Panc1 (cell line): ENCODE results near the gene FAM13B. TPM values are rescaled to one million over a fixed set of nuclear protein-coding genes. Genes with fewer than 3 reads are reported as not detected.
A peak's percentile ranks its signal among the peaks of the same experiment; 100 is the strongest.

Experiments used
- ATAC-seq: fragments of 200-7000 bp; cut with Tn5 transposase; 2 replicates; pipeline ENCODE4 v1.9.1; 2020; ENCODE audit warnings: mild to moderate bottlenecking, moderate library complexity
- BruUV-seq: library from RNA; stranded (reverse); fragments of 400-500 nt; replicated peaks from 2 replicates; lab custom pipeline; 2021; lab: Mats Ljungman, UMichigan
- CTCF ChIA-PET: fragments of 300-600 bp; sonication (Branson Sonifier 250); formaldehyde crosslinking; loops from one replicate; lab custom pipeline; 2022; ENCODE audit warnings: antibody characterized with exemption; lab: Charles Lee
- POLR2A ChIA-PET: fragments of 300-600 bp; sonication (Branson Sonifier 250); formaldehyde crosslinking; loops from one replicate; lab custom pipeline; 2022; ENCODE audit warnings: antibody characterized with exemption; lab: Charles Lee
- DNase-seq: peaks from one replicate; pipeline ENCODE4 v3.0.0-alpha.2; 2010; ENCODE audit warnings: low read depth, low spot score
- H3K27ac ChIP-seq: 2 replicates; pipeline ENCODE4 v1.5.1; 2011; ENCODE audit warnings: mild to moderate bottlenecking, low read length, inconsistent platforms
- H3K27me3 ChIP-seq: fragments of 200-500 bp; sonication (Bioruptor generic); 2 replicates; pipeline ENCODE4 v1.6.0; 2014; ENCODE audit warnings: low read length, inconsistent platforms; ENCODE audit not compliant: control insufficient read depth, insufficient read depth
- H3K36me3 ChIP-seq: fragments of 200-500 bp; sonication (Bioruptor generic); 2 replicates; pipeline ENCODE4 v1.5.1; 2014; ENCODE audit warnings: inconsistent platforms, mild to moderate bottlenecking, low read length, moderate library complexity; ENCODE audit not compliant: control insufficient read depth, insufficient read depth
- H3K4me1 ChIP-seq: 2 replicates; pipeline ENCODE4 v1.5.1; 2011; ENCODE audit warnings: inconsistent platforms, mild to moderate bottlenecking, low read length, moderate library complexity; ENCODE audit not compliant: control insufficient read depth, insufficient read depth
- H3K4me3 ChIP-seq, 2 experiments: 2 replicates each; pipeline ENCODE4 v1.5.1; 2011 to 2012; ENCODE audit warnings: low read depth in 2 of 2, low read length in 2 of 2, mild to moderate bottlenecking in 2 of 2, inconsistent platforms in 1 of 2, moderate library complexity in 1 of 2
- H3K9me3 ChIP-seq: fragments of 200-500 bp; sonication (Bioruptor generic); 2 replicates; pipeline ENCODE4 v1.5.1; 2014; ENCODE audit warnings: low read depth, mild to moderate bottlenecking, inconsistent platforms, low read length, moderate library complexity; ENCODE audit not compliant: control insufficient read depth, insufficient read depth
- POLR2AphosphoS5 ChIP-seq: IDR thresholded peaks from 2 replicates; pipeline ENCODE4 v1.6.1; 2012; ENCODE audit warnings: mild to moderate bottlenecking, low read depth, low read length, moderate library complexity
- SIN3A ChIP-seq: IDR thresholded peaks from 2 replicates; pipeline ENCODE4 v1.6.1; 2012; ENCODE audit warnings: low read depth, mild to moderate bottlenecking, low read length, moderate library complexity, borderline replicate concordance; ENCODE audit not compliant: insufficient read depth
- TCF7L2 ChIP-seq: IDR thresholded peaks from 2 replicates; pipeline ENCODE4 v1.6.1; 2011; ENCODE audit warnings: mild to moderate bottlenecking, low read depth, low read length, inconsistent platforms
- in situ Hi-C: cut with HindIII; loops from 2 replicates; pipeline ENCODE4 v1.10.0; 2016; ENCODE audit warnings: low sequenced_read_pairs, low pct_unique_long_range_greater_than_20kb
- intact Hi-C: fragments of 100-400 bp; cut with micrococcal nuclease; formaldehyde crosslinking; loops from one replicate; pipeline ENCODE4 v1.10.0; 2022; ENCODE audit not compliant: unreplicated experiment
- total RNA-seq: library from RNA; stranded (reverse); gene quantifications from one replicate; pipeline ENCODE4 v1.2.1, GENCODE V29; 2021; ENCODE audit not compliant: unreplicated experiment
- TF ChIP-seq, protein P1 (sequence below), 2 experiments: IDR thresholded peaks; 2 replicates each; pipeline ENCODE4 v1.6.1; 2011 to 2012; ENCODE audit warnings: low read depth in 2 of 2, control low read depth in 1 of 2, low read length in 1 of 2, mild to moderate bottlenecking in 1 of 2, moderate library complexity in 1 of 2; ENCODE audit not compliant: insufficient read depth in 1 of 2
- TF ChIP-seq, protein P2 (sequence below): fragments of 450-650 bp; IDR thresholded peaks from 2 replicates; pipeline ENCODE4 v1.5.1; 2017; ENCODE audit warnings: mild to moderate bottlenecking

The FAM13B gene
- total RNA-seq, 1 experiment from 2014 or later, result 34.9 TPM

DNA sequence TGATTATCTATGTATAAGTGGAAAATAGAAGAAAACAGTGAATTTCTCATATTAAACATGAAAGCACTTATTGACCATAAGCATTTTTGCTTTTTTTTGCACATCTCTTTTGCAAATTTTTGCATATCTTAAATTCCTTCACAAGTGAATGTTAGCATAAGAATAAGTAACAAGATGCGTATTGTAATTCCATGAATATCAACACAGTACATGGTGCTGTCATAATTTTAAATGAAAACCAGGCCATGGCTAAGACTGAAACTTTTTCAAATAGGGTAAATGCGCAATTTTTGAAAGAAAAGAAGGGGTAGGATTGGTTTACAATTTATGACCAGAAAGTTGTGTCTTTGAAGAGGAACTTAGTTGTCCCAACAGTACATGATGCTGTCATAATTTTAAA, 17.0 kb downstream of the FAM13B start:
- POLR2A ChIA-PET, result no interaction called here
- in situ Hi-C loops (no loop called here), intact Hi-C loops (no loop called here)
- CTCF ChIA-PET, result no interaction called here
- Histone ChIP-seq H3K9me3 (no peaks in the 10 kb centered on the region), H3K4me1 (no peaks in the 10 kb centered on the region), H3K36me3 (peaks cover 18% of the 10 kb centered on the region), H3K27me3 (no peaks in the 10 kb centered on the region), H3K4me3 (no peak overlapping the region), H3K27ac (no peak overlapping the region)
- ATAC-seq (no peak), DNase-seq (no peak)
- TF ChIP-seq, protein P1, sequence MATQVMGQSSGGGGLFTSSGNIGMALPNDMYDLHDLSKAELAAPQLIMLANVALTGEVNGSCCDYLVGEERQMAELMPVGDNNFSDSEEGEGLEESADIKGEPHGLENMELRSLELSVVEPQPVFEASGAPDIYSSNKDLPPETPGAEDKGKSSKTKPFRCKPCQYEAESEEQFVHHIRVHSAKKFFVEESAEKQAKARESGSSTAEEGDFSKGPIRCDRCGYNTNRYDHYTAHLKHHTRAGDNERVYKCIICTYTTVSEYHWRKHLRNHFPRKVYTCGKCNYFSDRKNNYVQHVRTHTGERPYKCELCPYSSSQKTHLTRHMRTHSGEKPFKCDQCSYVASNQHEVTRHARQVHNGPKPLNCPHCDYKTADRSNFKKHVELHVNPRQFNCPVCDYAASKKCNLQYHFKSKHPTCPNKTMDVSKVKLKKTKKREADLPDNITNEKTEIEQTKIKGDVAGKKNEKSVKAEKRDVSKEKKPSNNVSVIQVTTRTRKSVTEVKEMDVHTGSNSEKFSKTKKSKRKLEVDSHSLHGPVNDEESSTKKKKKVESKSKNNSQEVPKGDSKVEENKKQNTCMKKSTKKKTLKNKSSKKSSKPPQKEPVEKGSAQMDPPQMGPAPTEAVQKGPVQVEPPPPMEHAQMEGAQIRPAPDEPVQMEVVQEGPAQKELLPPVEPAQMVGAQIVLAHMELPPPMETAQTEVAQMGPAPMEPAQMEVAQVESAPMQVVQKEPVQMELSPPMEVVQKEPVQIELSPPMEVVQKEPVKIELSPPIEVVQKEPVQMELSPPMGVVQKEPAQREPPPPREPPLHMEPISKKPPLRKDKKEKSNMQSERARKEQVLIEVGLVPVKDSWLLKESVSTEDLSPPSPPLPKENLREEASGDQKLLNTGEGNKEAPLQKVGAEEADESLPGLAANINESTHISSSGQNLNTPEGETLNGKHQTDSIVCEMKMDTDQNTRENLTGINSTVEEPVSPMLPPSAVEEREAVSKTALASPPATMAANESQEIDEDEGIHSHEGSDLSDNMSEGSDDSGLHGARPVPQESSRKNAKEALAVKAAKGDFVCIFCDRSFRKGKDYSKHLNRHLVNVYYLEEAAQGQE (IDR thresholded peaks at IDR 0.05; ENCODE audit: insufficient read depth in 1 of 2, low read depth in 2 of 2, low read length in 1 of 2), result no peak
- TF ChIP-seq SIN3A (no peak), POLR2AphosphoS5 (no peak), TCF7L2 (no peak)
- TF ChIP-seq, protein P2, sequence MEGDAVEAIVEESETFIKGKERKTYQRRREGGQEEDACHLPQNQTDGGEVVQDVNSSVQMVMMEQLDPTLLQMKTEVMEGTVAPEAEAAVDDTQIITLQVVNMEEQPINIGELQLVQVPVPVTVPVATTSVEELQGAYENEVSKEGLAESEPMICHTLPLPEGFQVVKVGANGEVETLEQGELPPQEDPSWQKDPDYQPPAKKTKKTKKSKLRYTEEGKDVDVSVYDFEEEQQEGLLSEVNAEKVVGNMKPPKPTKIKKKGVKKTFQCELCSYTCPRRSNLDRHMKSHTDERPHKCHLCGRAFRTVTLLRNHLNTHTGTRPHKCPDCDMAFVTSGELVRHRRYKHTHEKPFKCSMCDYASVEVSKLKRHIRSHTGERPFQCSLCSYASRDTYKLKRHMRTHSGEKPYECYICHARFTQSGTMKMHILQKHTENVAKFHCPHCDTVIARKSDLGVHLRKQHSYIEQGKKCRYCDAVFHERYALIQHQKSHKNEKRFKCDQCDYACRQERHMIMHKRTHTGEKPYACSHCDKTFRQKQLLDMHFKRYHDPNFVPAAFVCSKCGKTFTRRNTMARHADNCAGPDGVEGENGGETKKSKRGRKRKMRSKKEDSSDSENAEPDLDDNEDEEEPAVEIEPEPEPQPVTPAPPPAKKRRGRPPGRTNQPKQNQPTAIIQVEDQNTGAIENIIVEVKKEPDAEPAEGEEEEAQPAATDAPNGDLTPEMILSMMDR, result no peak
- BruUV-seq, result no TSS peak

DNA sequence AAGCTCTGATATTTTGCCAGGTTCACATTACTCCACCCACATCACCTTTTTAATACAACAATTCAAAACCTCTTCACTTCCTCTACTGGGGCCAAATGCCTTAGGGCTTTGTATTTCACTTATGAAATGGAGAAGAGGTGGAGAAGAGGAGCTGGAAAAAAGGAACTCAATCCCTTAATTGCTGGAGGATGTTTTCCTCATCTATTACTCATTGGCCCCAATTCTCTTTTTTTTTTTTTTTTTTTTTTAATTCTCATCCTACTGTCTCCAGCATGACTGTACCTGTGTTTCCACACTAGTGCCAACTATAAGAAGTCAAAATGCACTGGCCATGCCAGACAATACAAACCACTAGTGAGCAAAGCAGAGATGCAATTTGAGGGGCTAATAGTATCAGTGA, 20.9 kb downstream of the FAM13B start:
- DNase-seq, result no peak
- Histone ChIP-seq H3K27ac (no peak overlapping the region), H3K4me1 (no peaks in the 10 kb centered on the region), H3K9me3 (no peaks in the 10 kb centered on the region), H3K27me3 (no peaks in the 10 kb centered on the region), H3K36me3 (peaks cover 17% of the 10 kb centered on the region; the same call in 1 of the 2 replicates), H3K4me3 (no peak overlapping the region)
- in situ Hi-C loops, result no loop called here
- POLR2A ChIA-PET, result no interaction called here
- CTCF ChIA-PET, result no interaction called here
- intact Hi-C loops, result no loop called here
- no peak for ATAC-seq
- no peak for TF ChIP-seq POLR2AphosphoS5
- no peak for TF ChIP-seq TCF7L2
- no TSS peak for BruUV-seq

DNA sequence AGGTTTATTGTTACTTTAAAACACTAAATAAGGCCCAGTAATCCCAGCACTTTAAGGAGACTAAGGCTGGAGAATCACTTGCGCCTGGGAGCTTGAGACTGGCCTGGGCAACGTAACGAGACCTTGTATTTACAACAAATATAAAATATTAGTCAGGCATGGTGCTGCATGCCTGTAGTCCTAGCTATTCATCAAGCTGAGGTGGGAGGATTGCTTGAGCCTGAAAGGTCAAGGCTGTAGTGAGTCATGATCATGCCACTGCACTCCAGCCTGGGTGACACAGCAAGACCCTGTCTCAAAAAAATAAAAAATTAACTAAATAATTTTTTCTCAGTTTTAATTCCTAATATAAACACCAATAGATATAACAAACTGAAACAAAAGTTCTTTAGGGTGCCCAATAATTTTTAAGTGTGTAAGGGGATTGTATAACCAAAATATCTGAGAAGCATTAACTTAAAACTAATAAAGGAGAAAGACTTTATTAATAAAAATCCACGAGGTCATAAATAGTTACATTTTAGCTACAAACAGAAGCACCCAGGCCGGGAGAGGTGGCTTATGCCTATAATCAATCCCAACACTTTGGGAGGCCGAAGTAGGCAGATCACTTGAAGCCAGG, 32.7 kb downstream of the FAM13B start:
- H3K4me3 ChIP-seq, result no peak overlapping the region
- 0 out of 2 replicates have a peak, but pooled peaks cover under 1% of the 10 kb centered on the region for H3K36me3 ChIP-seq
- DNase-seq (peak; percentile 69), ATAC-seq (peak; percentile 80)
- no peaks in the 10 kb centered on the region for H3K9me3 ChIP-seq
- intact Hi-C loops, result no loop called here
- H3K27ac ChIP-seq, result no peak overlapping the region
- in situ Hi-C loops, result no loop called here
- H3K27me3 ChIP-seq, result no peaks in the 10 kb centered on the region
- H3K4me1 ChIP-seq, result peaks cover 17% of the 10 kb centered on the region; the same call in 1 of the 2 replicates
- ChIA-PET CTCF (interaction anchor here (0.6 kb wide), 1 partner anchor 76 kb away, joined by 4 read pairs; no protein-coding TSS in a partner anchor), POLR2A (interaction anchor here (0.6 to 0.7 kb wide), 2 partner anchors 13 to 121 kb away, joined by 3 read pairs; no protein-coding TSS in a partner anchor)
- TF ChIP-seq TCF7L2 (no peak), SIN3A (no peak), POLR2AphosphoS5 (no peak)
- TF ChIP-seq, protein P1 (IDR thresholded peaks at IDR 0.05; ENCODE audit: insufficient read depth in 1 of 2, low read depth in 2 of 2, low read length in 1 of 2), result no peak
- TF ChIP-seq, protein P2, result no peak
- BruUV-seq, result no TSS peak
